Immature natural killer cell (primary cell): ENCODE results near the gene MARCHF10. TPM values are rescaled to one million over a fixed set of nuclear protein-coding genes. Genes with fewer than 3 reads are reported as not detected.

ENCODE experiments used
- DNase-seq, 3 donors: peaks; one replicate each; pipeline ENCODE4 v3.0.0; 2022; ENCODE audit warnings: mixed read lengths in 1 of 3
- H3K27ac Mint-ChIP-seq, 6 donors: one replicate each; pipeline ENCODE4 v1.8.0; 2020; ENCODE audit warnings: mixed read lengths in 6 of 6, mild to moderate bottlenecking in 5 of 6, inconsistent platforms in 4 of 6, moderate library complexity in 3 of 6
- H3K27me3 Mint-ChIP-seq, 3 donors: one replicate each; pipeline ENCODE4 v1.8.0; 2020 to 2021; ENCODE audit warnings: low read depth in 3 of 3, mild to moderate bottlenecking in 3 of 3, mixed read lengths in 3 of 3, moderate library complexity in 3 of 3, inconsistent platforms in 1 of 3
- H3K36me3 Mint-ChIP-seq, 3 donors: one replicate each; pipeline ENCODE4 v1.8.0; 2020; ENCODE audit warnings: mixed read lengths in 3 of 3, inconsistent platforms in 2 of 3, mild to moderate bottlenecking in 2 of 3
- H3K4me1 Mint-ChIP-seq, 2 donors: one replicate each; pipeline ENCODE4 v1.8.0; 2020; ENCODE audit warnings: inconsistent platforms in 2 of 2, mild to moderate bottlenecking in 2 of 2, mixed read lengths in 2 of 2, moderate library complexity in 1 of 2
- H3K4me3 Mint-ChIP-seq, 5 donors: one replicate each; pipeline ENCODE4 v1.8.0; 2020; ENCODE audit warnings: mild to moderate bottlenecking in 5 of 5, mixed read lengths in 5 of 5, inconsistent platforms in 3 of 5, moderate library complexity in 3 of 5
- H3K9me3 Mint-ChIP-seq, 6 donors: one replicate each; pipeline ENCODE4 v1.8.0; 2020; ENCODE audit warnings: mild to moderate bottlenecking in 6 of 6, mixed read lengths in 6 of 6, inconsistent platforms in 4 of 6, moderate library complexity in 3 of 6
- polyA plus RNA-seq, 3 donors: library from polyadenylated mRNA; unstranded; fragments of 300-500 nt; fragmentation: Illumina TruSeq; gene quantifications; one replicate each; pipeline ENCODE4 v1.2.3, GENCODE V29; 2021

MARCHF10 gene
- polyA plus RNA-seq, 3 donors from 2014 or later = 1.8 to 2.1 (median 2.0) TPM

- Mint-ChIP-seq H3K9me3 (peaks cover 0 to 2% (median 0%) of the 10 kb centered on the region in 6 donors), H3K27me3 (peaks cover 2 to 5% (median 2%) of the 10 kb centered on the region in 3 donors), H3K36me3 (no peaks in the 10 kb centered on the region), H3K4me1 (peaks cover 0 to 2% of the 10 kb centered on the region in 2 donors), H3K27ac (no peak overlapping the region), H3K4me3 (no peak overlapping the region)
- no peak for DNase-seq
Observed at GRCh38 chr17:62827746-62828485, 19.8 kb upstream of the MARCHF10 start.

GRCh38 chr17:62826956-62827355 lies 18.8 kb upstream of the MARCHF10 start:
- no peak overlapping the region for H3K27ac Mint-ChIP-seq
- H3K27me3 Mint-ChIP-seq = peaks cover 2 to 5% (median 2%) of the 10 kb centered on the region in 3 donors
- H3K4me1 Mint-ChIP-seq = peaks cover 0 to 4% of the 10 kb centered on the region in 2 donors
- DNase-seq = no peak
- H3K9me3 Mint-ChIP-seq = peaks cover 0 to 2% (median 0%) of the 10 kb centered on the region in 6 donors
- no peaks in the 10 kb centered on the region for H3K36me3 Mint-ChIP-seq
- no peak overlapping the region for H3K4me3 Mint-ChIP-seq

DNA sequence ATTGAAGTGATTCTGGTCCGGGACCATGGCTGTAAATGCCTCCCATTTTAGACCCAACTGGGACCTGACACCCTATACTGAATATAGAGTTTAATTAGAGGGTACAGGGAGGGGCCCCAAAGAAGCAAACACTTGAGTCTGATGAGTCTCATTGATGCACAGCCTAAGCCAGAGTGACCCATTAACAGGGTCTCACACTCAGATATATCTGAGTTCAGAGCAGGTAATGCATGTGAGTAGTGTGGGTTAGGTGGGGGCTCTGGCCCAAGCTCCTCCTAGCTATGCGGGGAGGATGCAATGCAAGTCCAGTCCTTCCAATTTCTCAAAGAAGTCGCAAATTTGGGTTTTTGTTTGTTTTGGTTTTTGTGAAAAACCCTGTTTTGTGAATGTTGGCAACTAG lies 17.1 kb upstream of the MARCHF10 start:
- peaks cover 2 to 4% (median 2%) of the 10 kb centered on the region in 3 donors for H3K27me3 Mint-ChIP-seq
- H3K27ac Mint-ChIP-seq = no peak overlapping the region
- DNase-seq = no peak
- peaks cover 0 to 2% (median 0%) of the 10 kb centered on the region in 6 donors for H3K9me3 Mint-ChIP-seq
- peaks cover 0 to 4% of the 10 kb centered on the region in 2 donors for H3K4me1 Mint-ChIP-seq
- no peaks in the 10 kb centered on the region for H3K36me3 Mint-ChIP-seq
- H3K4me3 Mint-ChIP-seq = no peak overlapping the region

- no peak overlapping the region for H3K27ac Mint-ChIP-seq
- H3K4me3 Mint-ChIP-seq = no peak overlapping the region
- DNase-seq = no peak
- H3K27me3 Mint-ChIP-seq = peaks cover 2 to 4% (median 3%) of the 10 kb centered on the region in 3 donors
- H3K9me3 Mint-ChIP-seq = peaks cover 0 to 2% (median 0%) of the 10 kb centered on the region in 6 donors
- peaks cover 0 to 4% of the 10 kb centered on the region in 2 donors for H3K4me1 Mint-ChIP-seq
- no peaks in the 10 kb centered on the region for H3K36me3 Mint-ChIP-seq
Observed at GRCh38 chr17:62824290-62825131, 16.4 kb upstream of the MARCHF10 start.

GRCh38 chr17:62823111-62823893 lies 15.2 kb upstream of the MARCHF10 start:
- peaks cover 0 to 2% (median 0%) of the 10 kb centered on the region in 6 donors for H3K9me3 Mint-ChIP-seq
- H3K27me3 Mint-ChIP-seq = peaks cover 0 to 6% (median 4%) of the 10 kb centered on the region in 3 donors
- DNase-seq = no peak
- H3K36me3 Mint-ChIP-seq = no peaks in the 10 kb centered on the region
- peaks cover 0 to 4% of the 10 kb centered on the region in 2 donors for H3K4me1 Mint-ChIP-seq
- H3K27ac Mint-ChIP-seq = peak overlapping the region in 1 of 6 donors; percentile 64
- H3K4me3 Mint-ChIP-seq = no peak overlapping the region

GRCh38 chr17:62822080-62822904 lies 14.2 kb upstream of the MARCHF10 start:
- no peak for DNase-seq
- H3K4me3 Mint-ChIP-seq = no peak overlapping the region
- H3K27ac Mint-ChIP-seq = no peak overlapping the region
- H3K36me3 Mint-ChIP-seq = no peaks in the 10 kb centered on the region
- peaks cover 0 to 2% of the 10 kb centered on the region in 2 donors for H3K4me1 Mint-ChIP-seq
- peaks cover 0 to 2% (median 0%) of the 10 kb centered on the region in 6 donors for H3K9me3 Mint-ChIP-seq
- H3K27me3 Mint-ChIP-seq = peaks cover 0 to 6% (median 2%) of the 10 kb centered on the region in 3 donors

DNA sequence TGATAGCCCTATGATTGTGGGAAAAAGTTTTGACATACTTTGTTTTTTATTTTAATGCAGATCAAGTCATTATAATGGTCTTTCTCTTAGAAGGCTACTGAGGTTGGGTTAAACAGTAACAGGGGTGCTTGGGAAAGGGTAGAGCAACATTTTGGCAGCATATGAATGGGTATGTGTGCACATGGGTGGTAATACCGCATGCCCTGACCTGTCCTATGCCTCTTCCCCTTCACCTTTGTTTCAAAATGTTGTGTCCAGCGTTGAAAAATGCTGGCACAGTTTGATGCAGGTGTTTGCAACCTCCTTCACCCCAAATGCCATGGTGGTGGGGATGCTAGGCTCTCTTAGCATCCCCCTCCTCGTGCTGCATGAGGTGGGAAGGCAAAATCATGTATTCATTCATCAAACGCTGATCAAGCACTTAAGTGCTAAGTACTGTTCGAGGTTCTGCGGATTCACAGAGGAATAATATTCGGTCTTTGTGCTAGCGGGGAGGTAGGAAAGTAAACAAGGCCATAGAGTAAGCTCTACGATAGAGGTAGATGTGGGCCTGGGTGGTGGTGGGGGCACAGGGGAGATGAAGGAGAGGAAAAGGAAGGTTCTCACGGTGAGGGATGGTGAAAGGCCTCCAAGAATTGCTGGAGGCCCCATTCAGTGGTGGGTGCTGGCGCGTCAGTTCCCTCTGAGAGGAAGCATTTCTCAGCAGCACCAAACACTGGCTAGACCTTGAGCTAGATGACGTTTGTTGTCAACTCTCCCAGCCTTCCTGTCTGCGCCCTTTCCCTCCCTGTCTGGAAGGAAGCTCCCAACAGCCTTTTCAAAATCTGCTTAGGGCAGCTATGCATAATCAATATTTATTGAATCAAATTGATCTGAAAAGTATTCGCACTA lies 13.3 kb upstream of the MARCHF10 start:
- no peak for DNase-seq
- peaks cover 0 to 2% (median 0%) of the 10 kb centered on the region in 6 donors for H3K9me3 Mint-ChIP-seq
- H3K4me3 Mint-ChIP-seq = no peak overlapping the region
- no peak overlapping the region for H3K27ac Mint-ChIP-seq
- no peaks in the 10 kb centered on the region for H3K36me3 Mint-ChIP-seq
- peaks cover 0 to 4% (median 2%) of the 10 kb centered on the region in 3 donors for H3K27me3 Mint-ChIP-seq
- H3K4me1 Mint-ChIP-seq = peaks cover 0 to 2% of the 10 kb centered on the region in 2 donors

DNA sequence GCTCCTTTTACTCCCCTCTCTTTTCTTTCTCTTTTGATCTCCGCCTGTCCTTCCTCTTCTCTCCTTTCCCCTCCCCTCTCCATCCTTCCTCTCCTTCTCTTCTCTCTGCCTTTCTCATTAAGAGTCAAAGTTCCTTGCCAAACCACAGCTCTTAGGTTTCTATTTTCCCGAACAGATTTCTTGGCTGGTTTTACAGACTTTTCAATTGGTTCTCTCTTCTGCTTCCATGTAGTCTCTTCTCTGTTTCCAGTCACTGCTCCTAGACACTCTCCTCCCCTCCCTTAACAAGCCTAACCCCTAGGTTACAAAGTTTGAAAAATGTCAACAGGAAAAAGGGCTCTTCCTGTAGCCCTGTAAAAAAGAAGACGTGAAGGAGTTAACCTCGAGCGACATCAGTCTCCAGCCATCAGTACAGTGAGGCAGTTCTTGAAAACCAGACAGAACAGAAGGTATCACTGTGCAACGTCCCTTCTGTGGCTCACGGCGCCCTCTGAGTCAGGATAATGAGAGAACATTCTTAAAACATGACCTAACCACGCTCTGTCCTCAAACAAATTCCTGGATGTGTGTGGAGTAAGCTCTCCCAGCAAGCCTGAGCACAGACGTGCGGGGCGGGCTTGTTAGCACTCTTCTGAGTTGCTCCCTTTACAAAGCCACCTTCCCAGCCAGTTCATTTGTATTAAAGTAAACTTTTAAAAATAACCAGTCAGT lies 11.6 kb upstream of the MARCHF10 start:
- H3K9me3 Mint-ChIP-seq = peaks cover 0 to 2% (median 0%) of the 10 kb centered on the region in 6 donors
- no peak overlapping the region for H3K27ac Mint-ChIP-seq
- peaks cover 0 to 2% of the 10 kb centered on the region in 2 donors for H3K4me1 Mint-ChIP-seq
- peaks cover 0 to 4% (median 2%) of the 10 kb centered on the region in 3 donors for H3K27me3 Mint-ChIP-seq
- no peaks in the 10 kb centered on the region for H3K36me3 Mint-ChIP-seq
- no peak overlapping the region for H3K4me3 Mint-ChIP-seq
- DNase-seq = no peak

DNA sequence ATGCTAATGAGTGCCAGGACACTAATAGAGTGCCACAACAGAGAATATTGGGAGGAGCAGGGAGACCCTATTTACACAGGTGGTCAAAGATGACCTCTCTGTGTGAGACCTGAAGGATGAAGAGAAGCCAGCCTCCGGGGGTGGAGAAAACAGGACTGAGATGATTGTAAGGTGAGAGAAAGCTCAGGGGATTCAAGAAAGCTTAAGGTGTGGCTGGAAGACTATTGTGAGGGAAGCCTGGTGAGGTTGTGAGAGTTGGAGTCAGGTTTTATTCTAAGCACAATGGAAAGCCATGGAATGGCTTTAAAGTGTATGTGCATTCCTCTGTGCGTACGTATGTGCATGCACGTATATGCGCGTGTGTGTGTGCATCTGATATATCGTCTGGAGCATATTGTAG lies 10.4 kb upstream of the MARCHF10 start:
- Mint-ChIP-seq H3K4me3 (no peak overlapping the region), H3K36me3 (no peaks in the 10 kb centered on the region), H3K4me1 (peaks cover 0 to 2% of the 10 kb centered on the region in 2 donors), H3K27me3 (peaks cover 2 to 4% (median 2%) of the 10 kb centered on the region in 3 donors), H3K27ac (no peak overlapping the region), H3K9me3 (peaks cover 0 to 2% (median 0%) of the 10 kb centered on the region in 6 donors)
- DNase-seq = no peak

GRCh38 chr17:62816282-62816839 lies 8.2 kb upstream of the MARCHF10 start:
- Mint-ChIP-seq H3K4me1 (no peaks in the 10 kb centered on the region), H3K36me3 (no peaks in the 10 kb centered on the region), H3K4me3 (no peak overlapping the region), H3K27ac (no peak overlapping the region), H3K9me3 (no peaks in the 10 kb centered on the region), H3K27me3 (peaks cover 2 to 8% (median 2%) of the 10 kb centered on the region in 3 donors)
- no peak for DNase-seq

DNA sequence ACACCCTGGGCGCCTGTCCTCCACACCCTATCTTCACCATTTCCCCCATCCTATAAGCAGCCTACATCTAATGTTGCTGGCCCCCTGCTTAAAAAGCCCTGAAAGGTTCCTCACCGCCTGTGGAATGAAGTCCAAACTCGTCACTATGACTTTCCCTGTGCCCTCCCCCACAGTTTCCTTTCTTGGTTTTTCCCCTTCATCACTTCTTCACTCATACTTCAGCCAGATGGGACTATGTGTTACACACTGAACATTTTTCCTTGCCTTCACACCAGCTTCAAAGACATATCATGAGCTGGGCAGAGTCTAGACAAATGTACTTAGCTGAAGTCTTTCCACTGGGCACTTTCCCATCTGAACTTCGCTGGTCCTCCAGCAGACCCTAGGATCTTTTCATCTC lies 1.5 kb upstream of the MARCHF10 start:
- Mint-ChIP-seq H3K36me3 (no peaks in the 10 kb centered on the region), H3K27ac (no peak overlapping the region), H3K4me3 (no peak overlapping the region), H3K9me3 (no peaks in the 10 kb centered on the region), H3K27me3 (peaks cover 13 to 17% (median 16%) of the 10 kb centered on the region in 3 donors), H3K4me1 (peaks cover 0 to 2% of the 10 kb centered on the region in 2 donors)
- no peak for DNase-seq
